ENCODE measurements around the gene KRT71. TPM values are rescaled to one million over a fixed set of nuclear protein-coding genes. Genes with fewer than 3 reads are reported as not detected.

KRT71 gene
- total RNA-seq, 1 donor from 2014 or later: not detected

DNA sequence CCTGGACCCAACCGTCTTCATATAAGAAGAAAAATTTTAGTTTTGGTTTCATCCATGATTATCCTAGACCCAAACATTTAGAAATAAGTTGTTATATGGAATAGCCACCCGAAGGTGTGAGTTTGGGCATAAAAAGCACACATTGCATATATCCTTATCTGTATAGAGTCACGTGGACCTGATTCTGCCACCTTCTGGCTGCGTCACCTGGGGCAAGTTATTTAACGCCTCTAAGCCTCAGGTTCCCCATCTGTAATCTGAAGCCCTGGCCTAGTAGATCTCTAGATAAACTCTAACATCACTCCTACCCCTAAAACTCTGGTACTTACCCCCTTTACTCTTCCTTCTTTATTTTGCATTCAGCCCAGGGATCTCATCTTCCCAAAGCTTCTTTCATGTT is 18.5 kb downstream of the KRT71 start:
- Histone ChIP-seq H3K9ac (no peak overlapping the region), H3K36me3 (no peaks in the 10 kb centered on the region), H3K4me3 (no peak overlapping the region), H3K27me3 (no peaks in the 10 kb centered on the region), H3K79me2 (ENCODE audit: low read depth) (no peaks in the 10 kb centered on the region), H2AFZ (replicated peaks) (no peak overlapping the region), H3K27ac (no peak overlapping the region), H3F3A (ENCODE audit: low read depth) (no peaks in the 10 kb centered on the region), H4K20me1 (ENCODE audit: low read depth) (no peaks in the 10 kb centered on the region), H3K9me3 (ENCODE audit: low read depth) (no peaks in the 10 kb centered on the region), H3K4me1 (no peaks in the 10 kb centered on the region), H3K4me2 (no peak overlapping the region)
- H3K4me1 Mint-ChIP-seq: peaks cover 9% of the 10 kb centered on the region
- no peaks in the 10 kb centered on the region for H3K36me3 Mint-ChIP-seq
- H3K27ac Mint-ChIP-seq: no peak overlapping the region
- no peak overlapping the region for H3K4me3 Mint-ChIP-seq
- TF ChIP-seq, protein P1, sequence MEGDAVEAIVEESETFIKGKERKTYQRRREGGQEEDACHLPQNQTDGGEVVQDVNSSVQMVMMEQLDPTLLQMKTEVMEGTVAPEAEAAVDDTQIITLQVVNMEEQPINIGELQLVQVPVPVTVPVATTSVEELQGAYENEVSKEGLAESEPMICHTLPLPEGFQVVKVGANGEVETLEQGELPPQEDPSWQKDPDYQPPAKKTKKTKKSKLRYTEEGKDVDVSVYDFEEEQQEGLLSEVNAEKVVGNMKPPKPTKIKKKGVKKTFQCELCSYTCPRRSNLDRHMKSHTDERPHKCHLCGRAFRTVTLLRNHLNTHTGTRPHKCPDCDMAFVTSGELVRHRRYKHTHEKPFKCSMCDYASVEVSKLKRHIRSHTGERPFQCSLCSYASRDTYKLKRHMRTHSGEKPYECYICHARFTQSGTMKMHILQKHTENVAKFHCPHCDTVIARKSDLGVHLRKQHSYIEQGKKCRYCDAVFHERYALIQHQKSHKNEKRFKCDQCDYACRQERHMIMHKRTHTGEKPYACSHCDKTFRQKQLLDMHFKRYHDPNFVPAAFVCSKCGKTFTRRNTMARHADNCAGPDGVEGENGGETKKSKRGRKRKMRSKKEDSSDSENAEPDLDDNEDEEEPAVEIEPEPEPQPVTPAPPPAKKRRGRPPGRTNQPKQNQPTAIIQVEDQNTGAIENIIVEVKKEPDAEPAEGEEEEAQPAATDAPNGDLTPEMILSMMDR (IDR thresholded peaks at IDR 0.05): peak; percentile 26
- TF ChIP-seq EZH2 (IDR thresholded peaks at IDR 0.05) (no peak), EZH2phosphoT487 (IDR thresholded peaks at IDR 0.05) (no peak)
- DNase-seq (ENCODE audit: low spot score): no peak
- peaks cover 9% of the 10 kb centered on the region for H3K27me3 Mint-ChIP-seq (ENCODE audit: insufficient read depth, low read depth)
- no peaks in the 10 kb centered on the region for H3K9me3 Mint-ChIP-seq

DNA sequence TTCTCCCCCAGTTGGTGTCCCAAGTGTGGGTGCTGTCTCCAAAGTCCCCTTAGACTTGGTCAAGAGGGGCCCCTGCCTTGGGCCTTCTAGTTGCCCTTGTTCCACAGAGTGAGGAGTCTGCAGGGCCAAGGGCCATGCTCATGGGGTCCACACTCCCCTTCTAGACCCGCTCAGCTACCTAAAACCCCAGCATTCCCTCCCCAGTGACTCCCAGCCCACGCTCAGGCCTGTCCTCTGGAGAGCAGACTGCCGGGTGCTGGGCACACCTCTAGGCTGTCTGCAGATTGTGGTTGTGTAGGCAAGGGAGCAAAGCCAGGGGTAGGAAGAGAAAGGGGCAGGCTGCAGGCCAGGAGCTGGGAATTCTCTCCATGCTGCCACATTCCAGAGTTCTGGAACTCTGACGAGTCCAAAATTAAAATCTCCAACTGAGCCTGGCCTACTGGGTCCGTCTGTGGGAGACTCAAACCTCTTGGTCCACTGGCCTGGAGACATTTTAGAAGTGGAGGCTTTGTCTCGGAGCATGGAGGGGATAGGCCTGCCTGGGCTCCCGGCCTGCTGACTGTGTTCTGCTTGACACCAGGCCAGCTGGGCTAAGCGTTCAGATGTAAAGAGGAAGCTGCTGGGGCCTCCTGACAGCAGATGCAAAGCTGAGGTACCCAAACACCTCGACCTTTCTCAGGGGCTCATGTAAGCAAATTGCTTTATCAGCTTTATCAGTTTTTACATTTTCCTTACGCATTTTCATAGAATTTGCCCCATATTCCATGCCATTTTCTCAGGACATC is 19.1 kb downstream of the KRT71 start:
- no peak for DNase-seq (ENCODE audit: low spot score)
- no peaks in the 10 kb centered on the region for H3K9me3 ChIP-seq (ENCODE audit: low read depth)
- H2AFZ ChIP-seq (replicated peaks): no peak overlapping the region
- H3K36me3 ChIP-seq: no peaks in the 10 kb centered on the region
- H3K4me2 ChIP-seq: no peak overlapping the region
- H3F3A ChIP-seq (ENCODE audit: low read depth): no peaks in the 10 kb centered on the region
- Mint-ChIP-seq H3K9me3 (no peaks in the 10 kb centered on the region), H3K4me1 (peaks cover 4% of the 10 kb centered on the region), H3K27me3 (ENCODE audit: insufficient read depth, low read depth) (peaks cover 8% of the 10 kb centered on the region), H3K27ac (no peak overlapping the region), H3K36me3 (no peaks in the 10 kb centered on the region), H3K4me3 (no peak overlapping the region)
- no peaks in the 10 kb centered on the region for H3K4me1 ChIP-seq
- TF ChIP-seq, protein P1 (IDR thresholded peaks at IDR 0.05): no peak
- TF ChIP-seq EZH2 (IDR thresholded peaks at IDR 0.05) (no peak), EZH2phosphoT487 (IDR thresholded peaks at IDR 0.05) (no peak)
- H4K20me1 ChIP-seq (ENCODE audit: low read depth): no peaks in the 10 kb centered on the region
- H3K27ac ChIP-seq: no peak overlapping the region
- H3K79me2 ChIP-seq (ENCODE audit: low read depth): no peaks in the 10 kb centered on the region
- H3K4me3 ChIP-seq: no peak overlapping the region
- no peaks in the 10 kb centered on the region for H3K27me3 ChIP-seq
- H3K9ac ChIP-seq: no peak overlapping the region

DNA sequence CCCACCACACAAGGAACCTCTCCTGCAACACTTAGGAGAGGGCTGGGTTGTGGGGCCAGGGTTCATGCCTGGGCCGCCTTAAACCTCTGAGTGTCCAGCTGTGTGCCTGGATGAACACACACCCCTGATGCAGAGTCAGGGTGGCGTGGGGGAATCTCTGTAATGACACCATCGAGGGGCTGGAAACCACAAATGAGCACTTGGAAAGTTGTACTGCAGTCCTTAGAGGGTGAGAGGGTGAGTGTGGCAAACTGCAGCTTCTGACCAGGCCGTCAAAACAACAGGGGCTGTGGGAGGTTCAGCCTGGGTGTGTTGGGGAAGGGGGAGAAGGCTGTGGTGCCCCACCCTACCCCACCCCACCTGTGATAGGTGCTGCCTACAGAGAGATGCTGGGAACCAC is 20.3 kb downstream of the KRT71 start:
- DNase-seq (ENCODE audit: low spot score): no peak
- no peaks in the 10 kb centered on the region for H3F3A ChIP-seq (ENCODE audit: low read depth)
- no peak overlapping the region for H3K4me3 Mint-ChIP-seq
- no peaks in the 10 kb centered on the region for H3K9me3 Mint-ChIP-seq
- H3K27ac Mint-ChIP-seq: no peak overlapping the region
- H3K79me2 ChIP-seq (ENCODE audit: low read depth): no peaks in the 10 kb centered on the region
- H3K4me1 Mint-ChIP-seq: peaks cover 4% of the 10 kb centered on the region
- no peak overlapping the region for H3K4me2 ChIP-seq
- peaks cover 8% of the 10 kb centered on the region for H3K27me3 Mint-ChIP-seq (ENCODE audit: insufficient read depth, low read depth)
- H3K36me3 Mint-ChIP-seq: no peaks in the 10 kb centered on the region
- no peak overlapping the region for H3K9ac ChIP-seq
- H3K4me1 ChIP-seq: no peaks in the 10 kb centered on the region
- no peaks in the 10 kb centered on the region for H3K36me3 ChIP-seq
- H3K27ac ChIP-seq: no peak overlapping the region
- H3K27me3 ChIP-seq: no peaks in the 10 kb centered on the region
- H3K4me3 ChIP-seq: no peak overlapping the region
- no peak for TF ChIP-seq EZH2phosphoT487 (IDR thresholded peaks at IDR 0.05)
- TF ChIP-seq, protein P1 (IDR thresholded peaks at IDR 0.05): no peak
- TF ChIP-seq EZH2 (IDR thresholded peaks at IDR 0.05): no peak
- no peaks in the 10 kb centered on the region for H3K9me3 ChIP-seq (ENCODE audit: low read depth)
- no peaks in the 10 kb centered on the region for H4K20me1 ChIP-seq (ENCODE audit: low read depth)
- no peak overlapping the region for H2AFZ ChIP-seq (replicated peaks)

Measured in neural progenitor cell (in vitro differentiated cells).